ENCODE results near the gene REXO1. TPM values are rescaled to one million over a fixed set of nuclear protein-coding genes. Genes with fewer than 3 reads are reported as not detected.

REXO1 gene
- total and polyA plus RNA-seq, 2 of the 8 experiments (the other 6 are each of a cell fraction or from before 2014, with no cell fraction given), result 42.4 to 44.3 TPM

DNA sequence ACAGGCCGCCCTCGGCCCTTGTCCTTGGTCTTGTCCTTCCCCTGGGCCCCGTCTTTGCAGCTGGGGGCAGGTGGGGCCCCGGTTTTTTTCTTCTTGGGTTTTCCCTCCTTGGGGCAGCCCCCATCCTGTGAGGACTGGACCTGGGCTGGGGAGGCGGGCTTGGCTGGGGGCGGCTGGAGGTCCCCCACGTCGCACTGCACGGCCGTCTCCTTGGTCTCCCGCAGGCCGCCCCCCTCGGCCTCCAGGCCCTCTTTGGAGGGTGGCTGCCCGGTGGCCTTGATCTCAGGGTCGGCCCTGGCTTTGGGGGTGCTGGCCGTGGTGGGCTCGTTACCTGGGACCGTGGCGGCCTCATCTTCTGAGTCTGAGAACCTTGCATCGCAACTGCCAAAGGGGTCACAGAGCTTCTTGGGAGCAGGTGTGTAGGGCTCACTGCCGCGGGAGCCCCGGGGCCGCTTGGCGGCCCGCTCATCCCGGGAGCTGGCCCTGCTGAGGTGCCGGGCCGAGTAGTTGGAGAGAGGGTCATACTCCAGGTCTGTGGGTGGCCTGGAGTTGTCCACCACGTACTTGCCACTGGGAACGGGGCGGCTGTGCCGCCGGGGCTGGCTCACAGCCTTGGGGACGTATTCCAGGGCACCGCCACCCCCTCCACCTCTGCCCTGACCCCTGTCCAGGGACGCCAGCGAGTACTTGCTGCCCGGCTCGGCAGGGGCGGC, 20.6 kb downstream of the REXO1 start:
- no peak overlapping the region for H2BK120ac ChIP-seq (replicated peaks; ENCODE audit: low read depth, low read length)
- H3K79me2 ChIP-seq (ENCODE audit: control insufficient read depth in 1 of 2, insufficient read depth in 2 of 2, low read length in 2 of 2), result peaks cover 0 to 18% of the 10 kb centered on the region in 2 experiments; a peak in 2 of 4 replicates
- FAIRE-seq (no peak), DNase-seq (ENCODE audit: low read depth in 1 of 2, low spot score in 2 of 2) (no peak)
- peaks cover 0 to 14% (median 8%) of the 10 kb centered on the region in 4 experiments; a peak in 6 of 7 replicates for H3K4me1 ChIP-seq (replicated peaks in 1 of 4; ENCODE audit: control insufficient read depth in 3 of 4, insufficient read depth in 4 of 4, low read length in 3 of 4)
- no peak overlapping the region for H2BK20ac ChIP-seq (ENCODE audit: low read length)
- H3K4me3 ChIP-seq (ENCODE audit: extremely low read depth in 1 of 4, insufficient read depth in 2 of 4, low read depth in 3 of 4, low read length in 4 of 4), result no peak overlapping the region
- no peak overlapping the region for H3K9ac ChIP-seq (replicated peaks in 1 of 4; ENCODE audit: extremely low read depth in 1 of 4, low read depth in 3 of 4, low read length in 3 of 4)
- H3K4ac ChIP-seq (replicated peaks; ENCODE audit: insufficient read length, low read depth, low read length), result no peak overlapping the region
- H3K9me3 ChIP-seq (ENCODE audit: insufficient read depth in 2 of 2, low read depth in 1 of 2, low read length in 1 of 2), result no peaks in the 10 kb centered on the region
- ChIA-PET CTCF (ENCODE audit: partially characterized antibody) (interaction anchor here (1.2 to 16.5 kb wide), 10 partner anchors 13 to 263 kb away, joined by 3 to 228 read pairs (median 13); no protein-coding TSS in a partner anchor), POLR2A (ENCODE audit: partially characterized antibody) (interaction anchor here (0.8 to 2.8 kb wide), 6 partner anchors 8 to 237 kb away, joined by 3 to 8 read pairs (median 4); no protein-coding TSS in a partner anchor)
- H3K14ac ChIP-seq (ENCODE audit: insufficient read length), result no peak overlapping the region
- no peak overlapping the region for H2AFZ ChIP-seq (ENCODE audit: low read length)
- peak overlapping the region; percentile 54 for H4K91ac ChIP-seq (replicated peaks; ENCODE audit: insufficient read length, low read length)
- H2AK5ac ChIP-seq (ENCODE audit: low read depth, low read length), result no peak overlapping the region
- H3K27ac ChIP-seq (ENCODE audit: low read depth, low read length), result no peak overlapping the region; the same call in 1 of the 2 replicates
- 0 out of 4 replicates have a peak overlapping the region, but pooled peaks of 1 of the 2 experiments have one; percentile 54 for H3K4me2 ChIP-seq (ENCODE audit: insufficient read depth in 1 of 2, low read depth in 2 of 2, low read length in 2 of 2)
- H3K79me1 ChIP-seq (ENCODE audit: low read depth, low read length), result peaks cover 6% of the 10 kb centered on the region
- H3K56ac ChIP-seq (replicated peaks; ENCODE audit: insufficient read length, low read depth, low read length), result no peak overlapping the region
- no peak overlapping the region; the same call in 1 of the 2 replicates for H4K8ac ChIP-seq (ENCODE audit: extremely low read depth, insufficient read depth, low read length)
- H2BK12ac ChIP-seq (ENCODE audit: low read depth, low read length), result no peak overlapping the region
- no peak for TF ChIP-seq FOSL1 (IDR thresholded peaks at IDR 0.05; ENCODE audit: insufficient read depth, low read depth, low read length)
- TF ChIP-seq SP2 (IDR thresholded peaks at IDR 0.05; ENCODE audit: low read length), result no peak
- TF ChIP-seq NANOG (IDR thresholded peaks at IDR 0.05; ENCODE audit: insufficient read depth, low read depth, low read length, poor library complexity, severe bottlenecking), result no peak
- TF ChIP-seq, protein P1, sequence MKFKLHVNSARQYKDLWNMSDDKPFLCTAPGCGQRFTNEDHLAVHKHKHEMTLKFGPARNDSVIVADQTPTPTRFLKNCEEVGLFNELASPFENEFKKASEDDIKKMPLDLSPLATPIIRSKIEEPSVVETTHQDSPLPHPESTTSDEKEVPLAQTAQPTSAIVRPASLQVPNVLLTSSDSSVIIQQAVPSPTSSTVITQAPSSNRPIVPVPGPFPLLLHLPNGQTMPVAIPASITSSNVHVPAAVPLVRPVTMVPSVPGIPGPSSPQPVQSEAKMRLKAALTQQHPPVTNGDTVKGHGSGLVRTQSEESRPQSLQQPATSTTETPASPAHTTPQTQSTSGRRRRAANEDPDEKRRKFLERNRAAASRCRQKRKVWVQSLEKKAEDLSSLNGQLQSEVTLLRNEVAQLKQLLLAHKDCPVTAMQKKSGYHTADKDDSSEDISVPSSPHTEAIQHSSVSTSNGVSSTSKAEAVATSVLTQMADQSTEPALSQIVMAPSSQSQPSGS (IDR thresholded peaks at IDR 0.05; ENCODE audit: low read length), result no peak
- TF ChIP-seq CTBP2 (IDR thresholded peaks at IDR 0.05; ENCODE audit: borderline replicate concordance, insufficient read depth, insufficient read length, low read length), result no peak
- no peak for TF ChIP-seq SIX5 (IDR thresholded peaks at IDR 0.05; ENCODE audit: low read depth, low read length)
- no peak for TF ChIP-seq TBP (IDR thresholded peaks at IDR 0.05; ENCODE audit: low read depth, low read length)
- no peak for TF ChIP-seq EGR1 (IDR thresholded peaks at IDR 0.05; ENCODE audit: borderline replicate concordance, low read depth, low read length)
- no peak for TF ChIP-seq RXRA (IDR thresholded peaks at IDR 0.05; ENCODE audit: insufficient read depth, low read depth, low read length)
- no peak for TF ChIP-seq BCL11A (IDR thresholded peaks at IDR 0.05; ENCODE audit: low read depth in 2 of 2, low read length in 2 of 2)
- H3K18ac ChIP-seq (ENCODE audit: extremely low read depth, low read length), result no peak overlapping the region
- H3K23ac ChIP-seq (ENCODE audit: insufficient read length), result no peak overlapping the region
- 89% methylated on average over 8 of the region's 41 CpGs; no CpG with 5 or more reads in 1 of the 2 experiments for WGBS, 2 experiments (ENCODE audit: extremely low coverage in 1 of 2, insufficient coverage in 1 of 2, insufficient read length in 1 of 2, insufficient replicate concordance in 2 of 2, low coverage in 1 of 2, low lambda C conversion rate in 2 of 2, missing lambda C conversion rate in 1 of 2)
- H3K27me3 ChIP-seq (replicated peaks in 1 of 4; ENCODE audit: control insufficient read depth in 3 of 4, extremely low read depth in 1 of 4, insufficient read depth in 3 of 4, low read length in 3 of 4), result no peaks in the 10 kb centered on the region
- H3K23me2 ChIP-seq (ENCODE audit: low read depth, low read length), result peaks cover 2% of the 10 kb centered on the region; the same call in 1 of the 2 replicates
- no peak overlapping the region for H4K5ac ChIP-seq (ENCODE audit: insufficient read length, low read depth, low read length)
- no peak overlapping the region for H2BK15ac ChIP-seq (ENCODE audit: low read length)
- H4K20me1 ChIP-seq (replicated peaks in 1 of 2; ENCODE audit: control insufficient read depth in 1 of 2, insufficient read depth in 2 of 2, low read length in 2 of 2), result peaks cover 0 to 7% of the 10 kb centered on the region in 2 experiments
- H2BK5ac ChIP-seq (ENCODE audit: low read depth, low read length), result 0 out of 2 replicates have a peak overlapping the region, but pooled peaks have one; percentile 78
- H3K36me3 ChIP-seq (ENCODE audit: control insufficient read depth in 2 of 4, insufficient read depth in 4 of 4, low read length in 3 of 4), result peaks cover 3 to 15% (median 4%) of the 10 kb centered on the region in 4 experiments; a peak in 3 of 8 replicates

Measured in H1 (cell line).